Measurements from ENCODE around the gene MAP7. TPM values are rescaled to one million over a fixed set of nuclear protein-coding genes. Genes with fewer than 3 reads are reported as not detected.
"Not testable (repeated sequence)": the region's sequence is repeated elsewhere in the genome, so short reads cannot be mapped to it uniquely, and the experiment has no call there.

The MAP7 gene
- total RNA-seq, 6 experiments from 2014 or later = 0.14 to 0.65 (median 0.51) TPM

GRCh38 chr6:136500414-136500813, 49.8 kb downstream of the MAP7 start:
- TF ChIP-seq, protein P1, sequence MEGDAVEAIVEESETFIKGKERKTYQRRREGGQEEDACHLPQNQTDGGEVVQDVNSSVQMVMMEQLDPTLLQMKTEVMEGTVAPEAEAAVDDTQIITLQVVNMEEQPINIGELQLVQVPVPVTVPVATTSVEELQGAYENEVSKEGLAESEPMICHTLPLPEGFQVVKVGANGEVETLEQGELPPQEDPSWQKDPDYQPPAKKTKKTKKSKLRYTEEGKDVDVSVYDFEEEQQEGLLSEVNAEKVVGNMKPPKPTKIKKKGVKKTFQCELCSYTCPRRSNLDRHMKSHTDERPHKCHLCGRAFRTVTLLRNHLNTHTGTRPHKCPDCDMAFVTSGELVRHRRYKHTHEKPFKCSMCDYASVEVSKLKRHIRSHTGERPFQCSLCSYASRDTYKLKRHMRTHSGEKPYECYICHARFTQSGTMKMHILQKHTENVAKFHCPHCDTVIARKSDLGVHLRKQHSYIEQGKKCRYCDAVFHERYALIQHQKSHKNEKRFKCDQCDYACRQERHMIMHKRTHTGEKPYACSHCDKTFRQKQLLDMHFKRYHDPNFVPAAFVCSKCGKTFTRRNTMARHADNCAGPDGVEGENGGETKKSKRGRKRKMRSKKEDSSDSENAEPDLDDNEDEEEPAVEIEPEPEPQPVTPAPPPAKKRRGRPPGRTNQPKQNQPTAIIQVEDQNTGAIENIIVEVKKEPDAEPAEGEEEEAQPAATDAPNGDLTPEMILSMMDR (IDR thresholded peaks at IDR 0.05) = no peak
- no peaks in the 10 kb centered on the region for H3K4me1 Mint-ChIP-seq (ENCODE audit: low read depth)
- no peak overlapping the region for H3K4me3 Mint-ChIP-seq
- no peaks in the 10 kb centered on the region for H3K9me3 Mint-ChIP-seq
- no peaks in the 10 kb centered on the region for H3K36me3 Mint-ChIP-seq (ENCODE audit: low read depth)
- DNase-seq = no peak
- no peak overlapping the region for H3K27ac Mint-ChIP-seq
- H3K27me3 Mint-ChIP-seq (ENCODE audit: insufficient read depth) = no peaks in the 10 kb centered on the region; the same call in 1 of the 2 replicates

DNA sequence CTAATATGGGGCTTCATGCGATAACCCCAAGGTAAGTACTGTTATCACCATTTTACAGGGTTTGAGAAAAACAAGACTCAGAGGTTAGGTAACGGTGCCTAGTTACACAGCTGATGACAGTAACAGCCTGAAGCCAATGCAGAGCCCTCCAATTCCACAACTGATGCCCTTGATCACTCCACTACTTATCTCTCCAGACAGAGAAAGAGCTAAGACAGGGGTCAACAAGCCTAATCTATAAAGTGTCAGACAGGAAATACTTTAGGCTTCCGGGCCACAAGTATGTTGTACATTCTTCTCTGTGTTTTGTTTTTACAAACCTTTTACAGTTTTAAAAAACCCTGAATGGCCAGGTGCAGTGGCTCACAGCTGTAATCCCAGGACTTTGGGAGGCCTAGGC, 50.9 kb downstream of the MAP7 start:
- Mint-ChIP-seq H3K36me3 (ENCODE audit: low read depth) (no peaks in the 10 kb centered on the region), H3K27ac (no peak overlapping the region), H3K9me3 (no peaks in the 10 kb centered on the region), H3K4me1 (ENCODE audit: low read depth) (no peaks in the 10 kb centered on the region), H3K27me3 (ENCODE audit: insufficient read depth) (peaks cover 2% of the 10 kb centered on the region; the same call in 1 of the 2 replicates), H3K4me3 (no peak overlapping the region)
- TF ChIP-seq, protein P1 (IDR thresholded peaks at IDR 0.05) = no peak
- DNase-seq = no peak

GRCh38 chr6:136496449-136496848, 53.8 kb downstream of the MAP7 start:
- H3K9me3 Mint-ChIP-seq = not testable (repeated sequence)

GRCh38 chr6:136494710-136495109, 55.5 kb downstream of the MAP7 start:
- DNase-seq = no peak
- Mint-ChIP-seq H3K4me1 (ENCODE audit: low read depth) (no peaks in the 10 kb centered on the region), H3K27me3 (ENCODE audit: insufficient read depth) (peaks cover 3% of the 10 kb centered on the region; the same call in 1 of the 2 replicates), H3K4me3 (no peak overlapping the region), H3K27ac (no peak overlapping the region), H3K36me3 (ENCODE audit: low read depth) (no peaks in the 10 kb centered on the region), H3K9me3 (no peaks in the 10 kb centered on the region)
- TF ChIP-seq, protein P1 (IDR thresholded peaks at IDR 0.05) = no peak

More at GRCh38 chr6:136496449-136496848, 53.8 kb downstream of the MAP7 start:
- DNase-seq; H3K4me3 Mint-ChIP-seq; H3K4me1 Mint-ChIP-seq (ENCODE audit: low read depth); H3K36me3 Mint-ChIP-seq (ENCODE audit: low read depth); H3K27ac Mint-ChIP-seq; H3K27me3 Mint-ChIP-seq (ENCODE audit: insufficient read depth): not testable (repeated sequence)

DNA sequence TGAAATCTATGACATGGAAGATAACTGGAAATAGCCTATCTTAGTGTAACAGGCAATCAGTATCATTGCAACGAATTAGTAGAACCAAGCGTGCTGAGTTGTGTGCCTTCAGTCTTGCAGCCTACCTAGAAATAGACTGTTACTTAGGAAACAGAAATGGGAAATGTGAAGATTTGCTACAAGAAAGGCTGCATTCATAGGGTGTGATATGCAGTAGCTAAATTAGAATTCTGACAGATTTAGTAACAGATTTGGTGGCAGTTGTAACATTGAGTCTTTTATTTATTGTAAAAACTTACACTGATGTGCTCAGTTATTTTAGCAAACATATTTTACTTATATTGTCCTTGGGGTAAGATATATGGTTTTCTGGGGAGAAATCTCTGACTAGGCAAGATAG, 56.2 kb downstream of the MAP7 start:
- TF ChIP-seq, protein P1 (IDR thresholded peaks at IDR 0.05) = no peak
- H3K9me3 Mint-ChIP-seq = no peaks in the 10 kb centered on the region
- H3K4me1 Mint-ChIP-seq (ENCODE audit: low read depth) = no peaks in the 10 kb centered on the region
- no peak overlapping the region for H3K27ac Mint-ChIP-seq
- DNase-seq = no peak
- no peaks in the 10 kb centered on the region for H3K36me3 Mint-ChIP-seq (ENCODE audit: low read depth)
- peaks cover 3% of the 10 kb centered on the region; the same call in 1 of the 2 replicates for H3K27me3 Mint-ChIP-seq (ENCODE audit: insufficient read depth)
- no peak overlapping the region for H3K4me3 Mint-ChIP-seq

DNA sequence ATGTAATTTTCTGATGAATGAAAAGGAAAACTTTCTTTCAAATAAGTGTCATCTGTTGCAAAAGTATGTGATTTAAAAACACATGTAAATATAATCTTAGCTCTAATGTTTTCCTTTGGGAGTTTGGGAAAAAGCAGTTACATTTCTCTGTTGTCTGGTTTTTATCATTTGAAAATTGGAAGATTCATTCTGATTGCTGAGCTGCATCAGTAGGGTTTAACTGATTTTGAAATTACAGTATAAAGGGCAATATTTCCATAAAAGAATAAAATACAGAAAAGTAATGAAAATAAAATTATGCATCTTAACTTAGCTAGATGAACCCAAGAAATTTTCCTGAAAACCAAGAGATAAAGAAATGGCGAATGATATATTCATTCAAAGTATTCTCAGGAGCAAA, 57.8 kb downstream of the MAP7 start:
- H3K4me1 Mint-ChIP-seq (ENCODE audit: low read depth) = no peaks in the 10 kb centered on the region

More for the DNA sequence above, 57.8 kb downstream of the MAP7 start:
- peaks cover 3% of the 10 kb centered on the region; the same call in 1 of the 2 replicates for H3K27me3 Mint-ChIP-seq (ENCODE audit: insufficient read depth)
- no peaks in the 10 kb centered on the region for H3K36me3 Mint-ChIP-seq (ENCODE audit: low read depth)
- no peaks in the 10 kb centered on the region for H3K9me3 Mint-ChIP-seq
- TF ChIP-seq, protein P1 (IDR thresholded peaks at IDR 0.05) = no peak
- DNase-seq = no peak
- H3K27ac Mint-ChIP-seq = no peak overlapping the region
- H3K4me3 Mint-ChIP-seq = no peak overlapping the region

Data from HFFc6 (cell line).